Stimulated activated CD4-positive, alpha-beta T cell treated with anti-CD3 and anti-CD28 coated beads, TNF-alpha, amount 100 ng/mL, for 1 hour (primary cell): ENCODE measurements around the gene TTC21B.

Source experiments
- DNase-seq, 3 donors: peaks; one replicate each; pipeline ENCODE4 v3.0.0-alpha.2; 2020; ENCODE audit warnings: low read depth in 3 of 3, low spot score in 1 of 3

TTC21B gene

GRCh38 chr2:165927353-165927752 lies 26.2 kb downstream of the TTC21B start:
- no peak for DNase-seq

DNA sequence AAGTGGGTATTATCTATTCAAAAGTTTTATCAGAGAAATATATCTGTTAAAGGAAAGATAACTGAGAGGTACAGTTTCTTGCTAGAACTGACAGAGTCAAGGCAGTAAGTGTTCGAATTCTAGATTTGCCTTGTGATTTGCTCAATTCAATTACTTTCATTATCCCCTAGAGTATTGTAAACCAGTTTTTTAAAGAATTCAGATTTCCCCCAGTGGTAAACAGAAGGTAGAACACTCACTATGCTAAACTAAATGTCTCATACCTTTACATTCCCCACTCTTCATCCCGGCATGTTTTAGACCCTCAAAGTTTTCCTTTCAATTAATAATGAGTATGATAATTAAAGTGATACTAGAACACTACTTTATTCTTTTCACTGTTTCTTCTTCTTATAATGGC lies 28.6 kb downstream of the TTC21B start:
- DNase-seq: no peak

DNA sequence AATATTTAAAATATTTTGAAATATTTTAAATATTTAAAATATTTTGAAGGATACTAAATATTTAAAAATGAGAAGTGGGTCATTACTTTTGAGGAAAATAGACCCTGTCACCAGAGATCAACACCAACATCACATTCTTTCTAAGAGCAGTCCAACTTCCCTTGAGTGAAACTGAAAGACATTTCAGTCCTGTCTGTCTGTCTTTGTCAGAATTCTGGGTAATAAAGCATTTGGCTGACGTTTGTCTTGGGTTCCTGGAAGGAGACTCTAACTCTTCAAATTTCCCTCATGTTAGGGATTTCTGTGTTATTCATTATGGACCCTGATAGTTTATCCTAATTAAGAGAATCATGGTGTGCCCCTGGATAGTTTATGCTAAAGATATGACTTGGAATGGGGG lies 32.8 kb downstream of the TTC21B start:
- DNase-seq: no peak

- DNase-seq: no peak
Observed at GRCh38 chr2:165913636-165914035, 39.9 kb downstream of the TTC21B start.

DNA sequence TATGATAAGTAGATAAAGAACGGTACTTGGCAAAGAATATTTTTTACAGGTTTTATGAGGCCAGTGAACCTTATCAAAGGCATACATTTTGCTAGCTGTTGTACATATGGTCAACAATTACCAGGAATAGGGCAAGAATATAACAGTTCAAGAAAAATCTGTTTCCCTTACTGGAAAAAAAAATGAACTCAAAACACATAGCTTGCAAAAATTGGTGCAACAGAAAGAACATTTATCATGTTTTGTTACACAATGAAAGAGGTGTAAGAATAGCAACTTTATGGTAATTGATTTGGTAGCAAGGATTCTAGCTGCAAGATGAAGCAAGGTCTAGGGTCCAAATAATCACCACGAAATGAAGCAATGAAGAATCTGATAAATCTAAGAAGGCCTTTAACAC lies 41.6 kb downstream of the TTC21B start:
- DNase-seq: no peak

DNA sequence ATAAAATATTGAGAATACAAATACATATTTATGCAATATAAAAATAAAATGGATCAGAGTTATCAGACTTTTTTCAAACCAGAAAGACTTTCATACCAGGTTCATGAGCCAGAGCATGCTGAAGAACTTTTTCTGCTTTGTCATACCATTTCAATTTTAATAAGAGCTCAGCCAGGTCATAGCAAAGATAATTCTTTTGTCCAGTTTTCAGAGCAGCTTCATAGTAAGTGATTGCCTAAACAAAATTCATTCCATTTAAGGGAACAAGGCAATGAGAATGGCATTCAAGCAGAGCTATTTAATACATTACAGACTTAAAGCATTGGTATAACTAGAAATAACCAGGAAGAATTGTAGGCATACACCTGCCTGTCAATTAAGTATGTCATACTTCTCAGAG lies 42.3 kb downstream of the TTC21B start:
- DNase-seq: no peak

GRCh38 chr2:165909466-165909865 lies 44.1 kb downstream of the TTC21B start:
- no peak for DNase-seq

DNA sequence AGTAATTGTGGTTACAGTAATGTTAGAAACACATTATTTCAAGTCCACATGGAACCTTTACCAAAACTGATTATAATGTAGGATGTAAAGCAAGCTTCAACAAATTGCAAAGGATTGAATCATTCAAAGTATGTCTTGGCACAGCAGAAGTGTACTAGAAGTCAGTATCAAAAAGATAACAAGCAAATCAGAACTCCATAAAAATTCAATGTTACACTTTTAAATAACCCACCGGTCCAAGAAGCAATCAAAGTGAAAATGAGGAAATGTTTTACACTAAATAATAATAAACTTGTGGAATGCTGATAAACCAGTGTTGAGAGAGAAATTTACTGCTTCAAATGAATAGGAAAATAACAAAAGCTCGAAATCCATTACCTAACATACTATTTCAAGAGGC lies 47.7 kb downstream of the TTC21B start:
- DNase-seq: no peak

- no peak for DNase-seq
Observed at GRCh38 chr2:165905269-165905668, 48.3 kb downstream of the TTC21B start.

GRCh38 chr2:165904432-165904831 lies 49.1 kb downstream of the TTC21B start:
- no peak for DNase-seq

- no peak for DNase-seq
Observed at GRCh38 chr2:165903406-165903805, 50.2 kb downstream of the TTC21B start.

DNA sequence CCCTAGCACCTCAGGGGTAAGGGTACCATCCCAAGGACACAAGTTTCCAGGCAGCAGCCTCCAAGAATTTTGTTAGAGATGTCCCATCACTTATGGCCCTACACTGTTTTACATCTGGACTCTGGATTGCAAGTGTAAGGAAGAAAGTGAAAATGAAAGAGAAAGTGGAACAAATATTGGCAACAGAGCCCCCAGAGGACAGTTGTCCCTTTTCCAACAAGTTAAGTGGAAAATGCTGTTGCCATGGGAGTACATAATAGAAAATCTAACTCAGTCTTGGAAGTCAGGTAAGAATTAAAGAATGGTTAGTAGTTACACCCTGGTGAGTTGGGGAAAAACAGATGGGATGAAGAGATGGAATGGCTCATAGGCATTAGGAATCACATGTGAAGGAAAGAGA lies 50.6 kb downstream of the TTC21B start:
- DNase-seq: no peak

DNA sequence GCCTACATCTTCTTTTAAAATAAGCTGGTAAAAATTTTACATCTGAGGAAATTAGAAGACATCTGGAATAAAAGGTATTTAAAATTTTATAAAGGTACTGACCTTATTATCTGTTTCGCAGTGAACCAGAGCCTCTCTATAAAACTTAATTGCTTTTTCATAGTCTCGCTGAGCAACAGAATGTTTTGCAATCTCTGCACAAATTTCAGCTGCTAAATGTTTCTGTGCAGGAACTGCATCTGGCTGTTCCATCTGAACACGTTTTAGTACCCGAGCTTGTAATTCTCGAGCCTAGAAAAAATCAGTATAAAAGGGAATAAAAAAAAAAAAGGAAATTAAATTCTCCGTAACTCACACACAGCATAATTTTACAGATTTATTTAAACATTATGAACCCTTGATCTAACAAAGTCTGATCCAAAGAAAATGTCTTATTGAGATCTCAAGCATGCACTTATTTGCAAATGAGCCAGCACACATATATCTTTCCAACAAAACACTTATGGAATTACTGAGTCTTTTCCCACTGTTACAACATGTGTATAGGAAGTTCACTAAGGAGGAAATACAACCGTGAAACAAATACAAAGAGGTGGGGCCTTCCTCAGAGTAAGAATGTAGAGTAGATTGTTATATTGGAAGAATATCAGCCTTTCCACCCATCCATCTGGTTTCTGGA lies 51.8 kb downstream of the TTC21B start:
- no peak for DNase-seq

GRCh38 chr2:165899311-165899710 lies 54.3 kb downstream of the TTC21B start:
- DNase-seq: no peak

DNA sequence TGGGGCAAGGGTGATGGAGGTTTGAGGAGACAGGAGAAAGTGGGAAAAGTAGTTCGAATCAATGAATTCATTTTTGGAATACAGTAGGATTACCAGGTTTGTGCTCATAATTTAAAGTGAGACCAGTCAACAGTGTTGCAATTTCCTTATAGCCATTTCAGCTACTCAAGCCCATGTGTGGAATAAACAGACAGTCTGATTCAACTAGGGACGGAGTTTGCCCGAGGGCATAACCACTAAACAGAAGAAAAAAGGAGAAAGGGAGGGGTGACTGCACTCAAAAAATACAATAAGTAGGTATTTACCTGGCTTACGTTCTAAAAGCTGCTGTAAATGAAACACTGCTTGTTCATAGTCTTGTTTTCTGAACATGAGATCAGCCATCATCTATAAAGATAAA lies 55.2 kb downstream of the TTC21B start:
- no peak for DNase-seq

DNA sequence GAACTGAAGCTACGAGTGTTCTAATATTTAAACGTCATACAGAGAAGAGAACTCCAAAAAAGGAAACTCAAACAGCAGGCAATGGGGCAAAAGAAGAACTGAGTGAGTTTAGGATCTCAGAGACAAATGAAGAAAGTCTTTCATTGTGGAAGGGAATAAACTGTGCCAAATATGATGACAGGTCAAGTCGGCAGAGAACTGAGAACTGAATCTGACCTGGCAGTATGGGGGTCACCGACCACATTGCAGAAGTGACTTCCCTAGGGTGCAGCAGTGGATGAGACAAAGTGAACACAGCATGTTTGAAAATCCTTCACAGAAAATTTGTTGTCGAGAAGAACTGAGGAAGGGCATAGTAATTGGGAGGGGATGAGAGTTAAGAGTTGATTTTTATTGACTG lies 55.9 kb downstream of the TTC21B start:
- no peak for DNase-seq

DNA sequence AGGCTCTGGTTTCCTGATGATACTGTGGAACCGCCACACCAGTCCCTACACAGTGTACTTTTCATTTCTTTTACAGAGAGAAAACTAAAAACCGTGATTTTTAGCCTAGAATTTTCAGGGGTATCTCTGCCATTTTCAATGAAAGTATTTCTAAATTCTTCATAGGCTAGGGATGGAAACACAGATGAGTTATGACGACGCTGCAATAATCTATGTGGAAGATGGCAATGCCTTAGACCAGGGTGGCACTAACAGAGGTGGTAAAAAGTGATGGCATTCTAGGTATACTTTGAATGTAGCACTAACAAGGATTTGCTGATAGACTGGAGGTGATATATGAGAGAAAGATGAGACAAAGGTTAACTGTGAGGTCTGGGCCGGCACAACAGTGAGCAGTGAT lies 56.5 kb downstream of the TTC21B start:
- DNase-seq: no peak

DNA sequence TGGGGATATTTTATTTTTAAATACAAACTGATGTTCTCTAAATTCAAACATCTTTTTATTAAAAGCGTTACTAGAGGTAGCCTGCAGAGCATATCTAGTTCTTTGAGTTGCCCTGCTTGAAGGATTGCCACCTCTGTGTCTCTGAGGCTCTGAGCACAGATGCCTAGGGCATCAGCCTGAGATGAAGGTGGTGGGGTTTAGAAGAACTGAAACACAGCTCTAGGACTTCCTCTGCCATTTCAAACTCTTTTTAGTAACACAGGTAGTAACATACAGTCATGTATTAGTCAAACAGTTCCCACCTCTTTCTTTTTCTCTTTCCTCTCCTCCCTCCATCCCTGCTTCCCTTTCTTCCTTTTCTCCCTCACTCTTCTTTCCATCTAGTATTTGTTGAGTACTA lies 57.6 kb downstream of the TTC21B start:
- no peak for DNase-seq

DNA sequence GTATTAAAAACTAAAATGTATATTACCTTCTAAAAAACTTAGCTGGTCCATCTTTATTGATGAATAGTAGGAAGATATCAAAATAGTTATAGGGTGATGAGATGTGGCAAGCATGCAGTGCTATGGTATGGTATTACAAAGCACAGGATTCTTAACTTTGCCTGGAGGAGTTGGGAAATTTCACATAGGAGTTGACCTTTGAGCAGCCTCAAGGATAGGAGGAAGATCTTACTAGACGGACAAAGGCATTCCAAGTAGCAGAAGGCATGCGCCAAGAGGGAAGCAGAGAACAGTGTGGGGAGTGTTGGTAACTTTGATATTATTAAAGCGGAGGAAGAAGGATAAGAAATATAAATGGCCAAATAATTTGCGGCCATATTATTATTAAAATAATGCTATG lies 60.0 kb downstream of the TTC21B start:
- DNase-seq: no peak

DNA sequence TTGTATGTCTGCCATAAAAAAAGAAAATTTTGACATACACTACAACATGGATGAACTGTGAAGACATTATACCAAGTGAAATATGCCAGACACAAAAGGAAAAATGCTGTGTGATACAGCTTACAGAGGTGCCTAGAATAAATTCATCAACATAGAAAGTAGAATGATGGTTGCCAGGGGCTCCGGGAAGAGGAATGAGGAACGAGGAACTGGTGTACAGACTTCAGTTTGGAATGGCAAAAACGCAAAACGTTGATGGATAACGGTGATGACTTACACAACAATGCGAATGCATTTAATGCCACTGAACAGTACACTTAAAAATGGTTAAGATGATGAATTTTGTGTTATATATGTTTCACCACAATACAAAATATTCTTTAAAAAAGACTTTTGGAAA lies 61.0 kb downstream of the TTC21B start:
- DNase-seq: no peak

DNA sequence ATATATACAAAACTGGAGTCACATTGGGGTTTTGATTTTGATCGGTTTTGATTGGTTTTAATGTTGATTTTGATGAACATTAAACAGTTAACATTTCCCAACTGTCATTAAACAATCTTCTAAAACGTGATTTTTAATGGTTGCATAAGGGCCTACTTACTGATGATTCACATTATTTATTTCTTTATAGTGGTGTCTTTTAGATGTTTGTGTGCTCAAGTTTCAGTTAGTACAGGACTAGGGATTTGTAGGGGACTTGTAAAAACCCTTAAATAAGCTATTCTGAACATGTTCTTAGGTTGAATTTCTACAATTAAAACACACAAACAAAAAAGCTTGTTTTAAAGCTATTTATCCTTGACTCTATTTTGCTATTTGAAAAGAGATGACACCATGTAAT lies 61.6 kb downstream of the TTC21B start:
- no peak for DNase-seq

DNA sequence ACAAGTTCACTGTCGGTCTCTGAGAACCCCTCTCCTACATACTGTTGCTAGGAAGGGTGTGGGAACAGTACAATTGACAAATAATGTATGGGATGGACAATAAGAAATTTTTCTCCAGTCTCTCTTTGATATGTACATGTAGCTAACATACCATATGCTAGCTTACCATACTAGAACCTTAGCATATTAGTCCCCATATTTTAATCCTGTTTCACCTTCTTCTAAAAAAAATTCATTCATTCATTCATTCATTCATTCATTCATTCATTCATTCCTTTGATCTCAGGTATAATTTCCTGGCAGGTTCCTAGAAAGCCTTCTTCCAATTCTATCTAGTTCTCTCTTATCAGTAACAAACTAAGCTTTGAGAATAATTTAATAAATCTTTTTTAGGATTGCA lies 62.2 kb downstream of the TTC21B start:
- DNase-seq: no peak

DNA sequence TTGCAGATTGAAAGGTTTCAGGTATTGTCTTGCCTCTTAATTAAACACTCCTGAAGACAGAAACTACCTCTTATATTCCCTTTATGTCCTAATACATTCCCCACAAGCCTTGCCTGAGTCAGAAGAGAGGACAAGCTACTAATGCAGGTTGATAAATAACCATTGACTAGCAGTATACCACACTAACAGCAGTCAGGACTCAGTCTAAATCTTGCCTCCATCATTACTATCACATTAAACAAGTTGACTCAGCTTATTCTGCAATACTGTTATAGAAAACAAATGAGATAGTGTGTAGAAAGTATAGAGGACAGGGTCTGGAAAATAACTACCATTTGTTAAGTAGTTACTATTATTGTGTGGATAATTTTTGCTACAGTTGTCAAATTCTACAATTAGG lies 63.8 kb downstream of the TTC21B start:
- no peak for DNase-seq

GRCh38 chr2:165889158-165889557 lies 64.4 kb downstream of the TTC21B start:
- DNase-seq: no peak
